HG03066 (cell line): ENCODE results near the gene TBC1D8.

ENCODE experiments used
- ATAC-seq: cut with Tn5 transposase; IDR thresholded peaks from one replicate; pipeline ENCODE4 v1.9.1; 2021; ENCODE audit warnings: low read depth; ENCODE audit not compliant: unreplicated experiment

Gene TBC1D8

GRCh38 chr2:100984892-100985307 is 166.3 kb downstream of the TBC1D8 start:
- no peak for ATAC-seq

GRCh38 chr2:100983684-100984310 is 167.4 kb downstream of the TBC1D8 start:
- no peak for ATAC-seq

- ATAC-seq: no peak
These were observed 168.0 kb downstream of the TBC1D8 start for GRCh38 chr2:100983201-100983600.

GRCh38 chr2:100982431-100982861 is 168.7 kb downstream of the TBC1D8 start:
- ATAC-seq: no peak

GRCh38 chr2:100981011-100981410 is 170.2 kb downstream of the TBC1D8 start:
- ATAC-seq: no peak

- ATAC-seq: no peak
These were observed 171.1 kb downstream of the TBC1D8 start for GRCh38 chr2:100980046-100980445.

- ATAC-seq: no peak
These were observed 172.5 kb downstream of the TBC1D8 start for GRCh38 chr2:100978582-100979191.

GRCh38 chr2:100977511-100977910 is 173.7 kb downstream of the TBC1D8 start:
- ATAC-seq: no peak

- peak; percentile 78 for ATAC-seq
These were observed 174.4 kb downstream of the TBC1D8 start for GRCh38 chr2:100976645-100977391.

- no peak for ATAC-seq
These were observed 175.1 kb downstream of the TBC1D8 start for GRCh38 chr2:100976061-100976460.

- no peak for ATAC-seq
These were observed 175.7 kb downstream of the TBC1D8 start for GRCh38 chr2:100975521-100975785.

GRCh38 chr2:100974712-100975520 is 176.3 kb downstream of the TBC1D8 start:
- ATAC-seq: no peak

GRCh38 chr2:100972452-100972851 is 178.7 kb downstream of the TBC1D8 start:
- no peak for ATAC-seq

GRCh38 chr2:100971221-100971620 is 180.0 kb downstream of the TBC1D8 start:
- ATAC-seq: no peak

GRCh38 chr2:100969998-100970397 is 181.2 kb downstream of the TBC1D8 start:
- ATAC-seq: no peak

- no peak for ATAC-seq
These were observed 182.7 kb downstream of the TBC1D8 start for GRCh38 chr2:100968146-100969145.

- ATAC-seq: no peak
These were observed 183.5 kb downstream of the TBC1D8 start for GRCh38 chr2:100967716-100968115.

GRCh38 chr2:100965596-100965995 is 185.6 kb downstream of the TBC1D8 start:
- ATAC-seq: no peak

GRCh38 chr2:100964681-100965169 is 186.5 kb downstream of the TBC1D8 start:
- ATAC-seq: no peak

GRCh38 chr2:100964222-100964621 is 187.0 kb downstream of the TBC1D8 start:
- ATAC-seq: no peak
